CD4-positive, alpha-beta T cell treated with Interleukin-6 for 4 hours (primary cell): ENCODE data around the gene CSAD.

ENCODE experiments used
- DNase-seq: peaks from one replicate; pipeline ENCODE4 v3.0.0-alpha.2; 2020; ENCODE audit warnings: mixed read lengths

Gene CSAD, protein sequence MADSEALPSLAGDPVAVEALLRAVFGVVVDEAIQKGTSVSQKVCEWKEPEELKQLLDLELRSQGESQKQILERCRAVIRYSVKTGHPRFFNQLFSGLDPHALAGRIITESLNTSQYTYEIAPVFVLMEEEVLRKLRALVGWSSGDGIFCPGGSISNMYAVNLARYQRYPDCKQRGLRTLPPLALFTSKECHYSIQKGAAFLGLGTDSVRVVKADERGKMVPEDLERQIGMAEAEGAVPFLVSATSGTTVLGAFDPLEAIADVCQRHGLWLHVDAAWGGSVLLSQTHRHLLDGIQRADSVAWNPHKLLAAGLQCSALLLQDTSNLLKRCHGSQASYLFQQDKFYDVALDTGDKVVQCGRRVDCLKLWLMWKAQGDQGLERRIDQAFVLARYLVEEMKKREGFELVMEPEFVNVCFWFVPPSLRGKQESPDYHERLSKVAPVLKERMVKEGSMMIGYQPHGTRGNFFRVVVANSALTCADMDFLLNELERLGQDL

GRCh38 chr12:53180220-53180930 is at the start of gene CSAD, which contains the start of gene ZNF740:
TSS of gene CSAD (minus strand) at chr12:53180925. CDS start at chr12:53173470, 7,455 bp downstream.
TSS of gene ZNF740 (plus strand) at chr12:53180722. CDS start at chr12:53181984, 1,262 bp downstream.
- peak; percentile 99 for DNase-seq

GRCh38 chr12:53230108-53230845 is 49.6 kb upstream of the CSAD start:
- no peak for DNase-seq

- no peak for DNase-seq
Observed at GRCh38 chr12:53229454-53229853, 48.7 kb upstream of the CSAD start.

- no peak for DNase-seq
Observed at GRCh38 chr12:53227836-53228235, 47.1 kb upstream of the CSAD start.

DNA sequence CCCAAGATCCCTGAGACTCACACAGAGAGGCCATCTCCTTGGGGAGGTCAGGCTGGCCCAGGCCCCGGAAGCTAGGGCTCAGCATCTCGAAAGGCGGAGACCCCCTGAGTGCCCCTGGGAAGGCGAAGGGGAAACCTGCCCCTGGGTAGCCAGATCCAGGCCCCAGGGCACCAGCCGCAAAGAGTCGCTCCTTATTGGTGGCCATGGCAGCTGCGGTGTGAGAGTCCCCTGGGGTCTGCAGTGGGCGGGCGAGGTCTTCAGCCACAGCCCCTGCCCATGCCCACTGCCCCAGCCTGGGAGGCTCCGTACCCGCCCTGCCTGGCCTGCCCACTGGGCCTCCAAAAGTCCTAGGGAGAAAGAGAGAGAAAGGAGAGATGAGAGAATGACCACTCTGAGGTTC is 46.6 kb upstream of the CSAD start:
- DNase-seq: no peak

DNA sequence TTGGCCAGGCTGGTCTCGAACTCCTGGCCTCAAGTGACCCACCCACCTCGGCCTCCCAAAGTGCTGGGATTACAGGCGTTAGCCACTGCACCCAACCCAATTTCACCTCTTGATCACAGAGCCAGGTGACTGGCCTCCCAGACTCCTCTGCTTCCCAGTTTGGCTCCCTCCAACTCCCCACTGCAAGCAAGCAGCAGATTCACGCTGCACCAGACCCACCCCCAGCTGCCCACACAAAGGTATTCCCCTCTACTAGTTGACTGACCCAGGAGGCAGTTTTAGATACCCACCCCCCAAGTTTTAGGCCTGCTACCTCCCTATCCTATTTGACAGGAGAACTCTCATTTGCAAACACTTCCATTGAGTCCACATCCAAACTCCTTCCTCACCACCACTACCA is 46.1 kb upstream of the CSAD start:
- no peak for DNase-seq

- no peak for DNase-seq
Observed at GRCh38 chr12:53225635-53226424, 45.1 kb upstream of the CSAD start.

GRCh38 chr12:53224897-53225634 is 44.3 kb upstream of the CSAD start:
- no peak for DNase-seq

DNA sequence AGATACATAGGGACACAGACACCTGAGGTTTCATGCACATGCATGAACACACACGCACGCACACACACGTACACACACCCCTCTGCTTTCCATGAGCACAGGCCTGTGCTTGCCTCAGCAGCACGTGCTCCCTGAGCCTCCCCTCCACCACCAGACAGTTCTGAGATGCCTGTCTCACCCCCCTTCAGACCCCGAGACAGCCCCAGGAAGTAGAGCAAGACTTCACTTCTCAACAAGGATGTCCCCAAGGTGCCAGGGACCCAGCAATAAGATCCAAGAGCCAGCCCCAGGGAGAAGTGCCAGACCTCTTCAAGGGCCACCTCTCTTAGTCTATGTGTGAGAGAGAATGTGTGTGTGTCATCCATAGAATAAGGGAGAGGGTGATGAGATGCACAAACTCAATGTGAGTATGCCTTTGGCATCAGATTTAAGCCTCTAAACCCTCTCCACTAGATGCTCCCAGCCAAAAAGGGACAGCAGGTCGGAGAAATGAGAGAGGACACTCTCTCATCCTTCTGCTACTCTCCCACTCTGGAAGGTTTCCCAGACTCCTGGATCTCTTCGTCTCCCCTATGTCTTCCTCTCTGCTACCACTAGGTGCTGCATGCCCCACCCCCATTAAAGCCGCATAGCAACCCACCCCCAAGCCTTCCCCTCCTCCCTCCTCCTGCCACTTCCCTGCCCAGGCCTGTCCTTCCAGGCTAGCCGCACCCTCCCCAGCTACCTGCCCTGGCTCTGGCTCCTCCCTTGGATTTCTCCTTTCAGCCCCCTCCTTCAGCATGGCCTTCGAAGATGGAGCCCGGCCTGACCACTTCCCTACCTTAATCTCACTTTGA is 43.6 kb upstream of the CSAD start:
- peak; percentile 32 for DNase-seq

DNA sequence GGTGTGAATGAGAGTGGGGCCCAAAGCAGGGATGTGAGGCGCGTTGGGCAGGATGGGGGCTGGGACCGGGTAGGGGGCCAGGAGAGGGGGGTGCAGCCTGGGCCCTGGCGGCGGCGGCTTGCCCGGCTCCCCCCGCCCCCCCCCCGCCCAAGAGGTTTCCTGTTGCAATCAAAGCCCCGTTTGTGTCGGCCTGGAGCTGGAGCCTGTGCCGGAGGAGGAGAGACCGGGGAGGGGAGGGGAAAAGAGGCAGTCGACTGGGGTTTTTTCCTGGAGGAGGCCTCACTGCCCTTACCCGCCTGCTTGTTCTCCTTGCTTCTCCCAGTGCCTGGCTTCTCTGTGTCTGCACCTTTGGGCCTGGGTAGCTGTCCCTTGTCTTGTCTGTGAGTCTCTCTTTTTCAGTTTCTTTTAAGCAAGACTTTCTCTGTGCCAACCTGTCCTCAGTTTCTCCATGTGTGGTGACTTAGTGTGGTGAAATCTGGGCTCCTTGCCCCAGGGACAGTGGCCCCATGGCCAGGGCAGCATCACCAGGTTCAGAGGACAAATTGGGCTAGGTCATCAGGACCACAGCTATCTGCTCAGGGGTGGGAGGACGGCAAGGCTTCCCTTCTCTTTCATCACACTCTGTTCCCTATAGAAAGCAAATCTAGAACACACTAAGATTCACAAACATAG is 42.8 kb upstream of the CSAD start:
- peak; percentile 63 for DNase-seq

GRCh38 chr12:53222806-53223261 is 42.1 kb upstream of the CSAD start:
- no peak for DNase-seq

DNA sequence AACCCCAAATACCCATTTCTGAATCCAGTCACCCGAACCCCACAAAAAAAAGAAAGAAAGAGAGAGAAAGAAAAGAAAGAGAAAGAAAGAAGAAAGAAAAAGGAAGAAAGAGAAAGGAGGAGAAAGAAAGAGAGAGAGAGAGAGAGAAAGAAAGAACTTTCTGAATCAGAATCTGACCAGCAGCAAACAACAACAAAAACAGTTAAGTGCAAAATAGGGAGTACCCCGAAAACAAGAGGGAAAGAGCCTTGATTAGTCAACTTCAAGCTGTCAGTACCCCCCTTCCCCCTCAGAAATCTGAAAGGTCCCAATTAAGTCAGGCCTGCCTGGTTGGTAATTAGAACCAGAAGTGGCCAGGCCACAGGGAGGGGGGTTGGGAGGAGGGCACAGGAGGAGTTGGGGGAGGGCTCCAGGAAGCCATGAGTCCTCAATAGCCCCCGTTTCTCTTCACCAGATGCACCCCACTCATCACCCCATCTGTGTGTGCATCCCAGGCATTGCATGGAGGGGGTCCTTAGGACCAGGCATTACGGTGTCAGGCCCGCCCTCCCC is 41.5 kb upstream of the CSAD start:
- DNase-seq: no peak

DNA sequence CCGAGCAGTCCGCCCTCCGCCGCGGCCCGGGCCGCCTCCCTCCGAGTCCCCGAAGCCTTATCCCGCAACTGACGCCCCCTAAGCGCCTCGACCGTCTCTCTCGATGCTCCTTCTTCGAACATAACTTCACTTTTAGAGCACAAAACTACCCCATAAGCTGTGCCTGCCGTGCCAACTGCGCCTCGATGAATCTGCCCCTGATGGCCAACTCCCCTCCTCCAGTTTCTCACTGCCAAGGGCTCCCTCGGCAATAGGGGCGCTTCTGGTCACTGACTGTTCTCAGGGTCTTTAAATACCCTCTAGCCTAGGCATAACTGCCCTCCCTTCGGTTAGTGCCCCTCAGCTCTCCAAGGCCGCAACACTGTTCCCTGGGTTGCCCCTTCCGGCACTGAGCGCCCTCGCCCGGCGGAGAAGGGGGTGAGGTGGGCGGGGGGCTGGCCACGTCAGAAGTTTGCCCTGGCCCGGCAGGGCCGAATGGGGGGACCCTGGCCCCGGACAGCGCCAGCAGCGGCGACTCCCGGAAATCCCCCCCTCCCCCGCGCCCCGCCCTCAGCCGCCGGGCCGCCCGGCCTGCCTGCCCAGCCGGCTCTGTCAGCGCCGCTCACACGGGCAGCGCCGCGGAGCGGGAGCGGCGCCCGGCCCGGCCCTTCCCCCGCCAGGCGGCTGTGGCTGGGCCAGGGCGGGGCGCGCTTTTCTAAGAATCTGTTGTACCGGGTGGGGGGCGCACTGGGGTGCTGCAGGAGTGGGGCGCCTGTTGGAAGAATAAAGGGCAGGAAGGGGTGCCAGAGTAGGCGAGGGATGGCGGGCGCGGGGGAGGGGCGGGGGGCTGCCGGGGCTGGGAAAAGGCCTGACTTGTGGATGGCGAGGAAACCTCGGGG is 40.7 kb upstream of the CSAD start:
- DNase-seq: peak; percentile 53

GRCh38 chr12:53220694-53221202 is 40.0 kb upstream of the CSAD start:
- peak; percentile 84 for DNase-seq

DNA sequence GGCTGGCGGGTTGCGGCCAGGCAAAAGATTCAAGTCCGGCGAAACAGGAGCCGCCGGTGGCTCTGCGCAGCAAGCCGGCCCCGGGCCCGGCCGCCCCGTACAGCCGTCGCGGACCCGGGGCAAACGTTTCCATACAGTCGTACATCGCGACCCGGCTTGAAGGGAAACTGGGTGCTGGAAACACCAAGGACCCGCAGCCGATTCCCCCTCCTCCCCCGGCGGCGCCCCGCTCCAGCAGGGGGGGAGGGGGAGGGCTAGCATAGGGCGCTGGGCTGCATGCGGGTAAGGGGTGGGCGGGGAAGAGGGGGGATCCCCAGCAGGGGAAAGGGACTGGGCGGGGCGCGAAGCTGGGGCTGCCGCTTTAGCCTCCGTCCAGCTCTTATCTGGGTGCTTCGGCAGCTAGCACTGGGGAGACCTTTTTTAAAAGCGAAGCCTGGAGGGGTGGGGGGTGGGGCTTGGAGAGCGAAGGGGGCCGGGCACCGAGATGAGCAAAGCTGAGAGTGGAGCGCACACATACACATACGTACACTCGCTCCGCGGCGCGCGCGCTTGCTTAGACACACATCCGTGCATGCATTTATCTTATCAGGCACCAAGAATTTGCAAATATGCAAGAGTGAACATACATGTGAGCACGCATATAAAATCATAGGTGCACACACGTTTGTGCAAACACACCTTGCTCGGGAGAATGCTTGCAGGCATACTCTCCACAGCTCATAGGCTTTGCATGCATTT is 39.4 kb upstream of the CSAD start:
- peak; percentile 89 for DNase-seq

- peak; percentile 64 for DNase-seq
Observed at GRCh38 chr12:53219292-53219955, 38.7 kb upstream of the CSAD start.
